ENCODE data around the gene PCBD1. TPM values are rescaled to one million over a fixed set of nuclear protein-coding genes. Genes with fewer than 3 reads are reported as not detected.

The PCBD1 gene
- polyA plus RNA-seq, 3 donors = 18.0 to 28.3 (median 21.3) TPM

GRCh38 chr10:70858759-70859158, 29.6 kb downstream of the PCBD1 start:
- Mint-ChIP-seq H3K27ac (no peak overlapping the region), H3K4me1 (peaks cover 6% of the 10 kb centered on the region), H3K27me3 (ENCODE audit: low read depth in 3 of 3) (no peaks in the 10 kb centered on the region), H3K4me3 (no peak overlapping the region), H3K36me3 (peaks cover 76 to 81% of the 10 kb centered on the region in 2 donors), H3K9me3 (peaks cover 0 to 2% (median 0%) of the 10 kb centered on the region in 7 donors)
- no peak overlapping the region for H2AFZ ChIP-seq (ENCODE audit: insufficient read depth, low read depth, low read length, poor library complexity, severe bottlenecking)
- 82% methylated on average over 1 of the region's 5 CpGs for WGBS (ENCODE audit: insufficient coverage)
- no peak overlapping the region for H3K4me2 ChIP-seq (replicated peaks; ENCODE audit: extremely low read depth, low read length, poor library complexity, severe bottlenecking)
- no peak overlapping the region for H3K27ac ChIP-seq (ENCODE audit: low read depth in 1 of 2, low read length in 2 of 2)
- no peaks in the 10 kb centered on the region for H3K9me3 ChIP-seq (replicated peaks in 1 of 2; ENCODE audit: control insufficient read depth in 1 of 2, insufficient read depth in 1 of 2, low read length in 2 of 2)
- H3K27me3 ChIP-seq (ENCODE audit: control insufficient read depth in 2 of 2, insufficient read depth in 2 of 2, low read length in 2 of 2) = no peaks in the 10 kb centered on the region
- H3K36me3 ChIP-seq (replicated peaks in 1 of 2; ENCODE audit: control insufficient read depth in 1 of 2, insufficient read depth in 2 of 2, low read length in 2 of 2) = peaks cover 58 to 90% of the 10 kb centered on the region in 2 donors
- H3K79me2 ChIP-seq (ENCODE audit: insufficient read depth, low read length) = no peaks in the 10 kb centered on the region
- no peaks in the 10 kb centered on the region for H4K20me1 ChIP-seq (ENCODE audit: insufficient read depth, low read length)
- intact Hi-C loops (cut with micrococcal nuclease) = no loop called here
- no peak for TF ChIP-seq CTCF (IDR thresholded peaks at IDR 0.05)
- H3K9ac ChIP-seq (ENCODE audit: insufficient read depth, low read length, poor library complexity, severe bottlenecking) = no peak overlapping the region
- H3K4me1 ChIP-seq (ENCODE audit: control insufficient read depth in 1 of 2, insufficient read depth in 2 of 2, low read length in 2 of 2) = no peaks in the 10 kb centered on the region
- no peak for DNase-seq
- H3K4me3 ChIP-seq (replicated peaks in 1 of 3; ENCODE audit: low read depth in 2 of 3, low read length in 3 of 3) = no peak overlapping the region

DNA sequence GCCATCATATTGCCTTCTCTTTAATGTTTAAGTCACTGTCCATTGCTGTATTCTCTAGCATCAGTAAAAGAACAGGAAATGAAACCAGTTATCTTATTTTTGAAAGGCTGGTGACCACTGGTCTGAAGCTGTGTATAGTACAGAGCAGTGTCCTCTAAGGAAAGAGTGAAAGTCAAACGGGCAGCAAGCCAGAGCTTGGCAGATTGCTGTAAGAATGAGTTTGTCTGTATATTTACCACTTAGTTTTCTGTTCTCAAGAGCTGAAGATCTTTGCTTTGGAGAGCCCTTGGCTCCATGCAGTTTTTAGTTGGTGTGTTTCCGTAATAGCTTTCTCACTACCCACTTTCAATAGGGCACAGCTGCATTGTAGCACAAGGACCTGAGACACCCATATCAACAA, 31.9 kb downstream of the PCBD1 start:
- H3K4me1 Mint-ChIP-seq = peaks cover 9% of the 10 kb centered on the region
- no peaks in the 10 kb centered on the region for H4K20me1 ChIP-seq (ENCODE audit: insufficient read depth, low read length)
- H3K27ac ChIP-seq (ENCODE audit: low read depth in 1 of 2, low read length in 2 of 2) = no peak overlapping the region
- H3K4me3 Mint-ChIP-seq = no peak overlapping the region
- no peaks in the 10 kb centered on the region for H3K4me1 ChIP-seq (ENCODE audit: control insufficient read depth in 1 of 2, insufficient read depth in 2 of 2, low read length in 2 of 2)
- no CpG with 5 or more reads among the region's 2 CpGs for WGBS (ENCODE audit: insufficient coverage)
- H3K36me3 ChIP-seq (replicated peaks in 1 of 2; ENCODE audit: control insufficient read depth in 1 of 2, insufficient read depth in 2 of 2, low read length in 2 of 2) = peaks cover 71 to 98% of the 10 kb centered on the region in 2 donors
- no peak overlapping the region for H3K27ac Mint-ChIP-seq
- no peaks in the 10 kb centered on the region for H3K27me3 ChIP-seq (ENCODE audit: control insufficient read depth in 2 of 2, insufficient read depth in 2 of 2, low read length in 2 of 2)
- no peak for DNase-seq
- H3K36me3 Mint-ChIP-seq = peaks cover 83 to 84% of the 10 kb centered on the region in 2 donors
- no peak overlapping the region for H2AFZ ChIP-seq (ENCODE audit: insufficient read depth, low read depth, low read length, poor library complexity, severe bottlenecking)
- H3K9ac ChIP-seq (ENCODE audit: insufficient read depth, low read length, poor library complexity, severe bottlenecking) = no peak overlapping the region
- intact Hi-C loops (cut with micrococcal nuclease) = no loop called here
- H3K4me3 ChIP-seq (replicated peaks in 1 of 3; ENCODE audit: low read depth in 2 of 3, low read length in 3 of 3) = no peak overlapping the region
- no peaks in the 10 kb centered on the region for H3K9me3 ChIP-seq (replicated peaks in 1 of 2; ENCODE audit: control insufficient read depth in 1 of 2, insufficient read depth in 1 of 2, low read length in 2 of 2)
- no peak overlapping the region for H3K4me2 ChIP-seq (replicated peaks; ENCODE audit: extremely low read depth, low read length, poor library complexity, severe bottlenecking)
- H3K9me3 Mint-ChIP-seq = no peaks in the 10 kb centered on the region
- no peak for TF ChIP-seq CTCF (IDR thresholded peaks at IDR 0.05)
- H3K27me3 Mint-ChIP-seq (ENCODE audit: low read depth in 3 of 3) = no peaks in the 10 kb centered on the region
- H3K79me2 ChIP-seq (ENCODE audit: insufficient read depth, low read length) = no peaks in the 10 kb centered on the region
